GM18867 (cell line): Measurements from ENCODE around the gene NAV2.

Experiments
- ATAC-seq: cut with Tn5 transposase; IDR thresholded peaks from one replicate; pipeline ENCODE4 v1.9.1; 2021; ENCODE audit warnings: mild to moderate bottlenecking, moderate library complexity; ENCODE audit not compliant: unreplicated experiment

The NAV2 gene

DNA sequence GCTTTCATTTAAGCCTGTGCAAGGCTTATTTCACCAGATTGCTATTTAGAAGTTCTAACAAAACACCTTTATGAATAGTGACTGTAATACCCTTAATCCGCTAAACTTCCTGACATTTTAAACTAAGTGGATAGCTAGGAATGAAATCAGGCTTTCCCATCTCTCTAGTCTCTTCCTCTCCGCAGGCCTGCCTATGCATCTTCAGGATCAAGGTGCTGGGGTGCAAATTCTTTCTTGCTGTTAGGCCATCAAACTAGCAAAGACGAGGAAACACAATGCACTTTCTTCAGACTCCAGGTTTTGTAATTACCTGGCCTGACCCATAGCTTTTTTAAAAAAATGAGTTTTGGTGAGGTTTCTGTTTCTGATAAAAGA lies 298.2 kb downstream of the NAV2 start:
- no peak for ATAC-seq

DNA sequence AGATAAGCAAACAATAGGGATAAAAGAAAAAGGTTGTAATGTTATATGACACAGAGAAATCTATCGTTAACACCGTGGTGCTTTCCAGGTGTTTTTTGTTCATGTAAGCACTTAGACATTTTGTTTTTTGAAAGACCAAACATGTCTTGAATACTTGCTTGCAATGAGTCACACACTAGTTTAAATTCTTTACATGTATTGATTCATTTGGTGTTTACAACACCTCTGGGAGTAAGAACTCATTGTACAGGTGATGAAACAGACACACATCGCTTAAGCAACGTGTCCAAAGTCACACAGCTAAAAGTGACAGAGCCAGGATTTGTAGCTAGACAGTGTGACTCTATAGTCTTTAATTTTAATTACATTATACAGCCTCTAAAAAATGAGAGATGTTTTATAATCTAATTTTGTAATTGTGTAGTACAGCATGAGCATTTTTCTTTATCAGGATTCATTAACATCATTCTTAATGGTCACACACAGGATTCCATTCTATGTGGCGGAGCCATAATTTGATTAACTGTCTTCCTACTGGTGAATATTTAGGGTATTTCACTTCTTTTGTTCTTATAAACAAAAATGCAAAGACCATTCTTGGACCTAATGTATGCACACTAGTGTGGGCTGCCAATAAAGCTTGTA lies 298.8 kb downstream of the NAV2 start:
- no peak for ATAC-seq

DNA sequence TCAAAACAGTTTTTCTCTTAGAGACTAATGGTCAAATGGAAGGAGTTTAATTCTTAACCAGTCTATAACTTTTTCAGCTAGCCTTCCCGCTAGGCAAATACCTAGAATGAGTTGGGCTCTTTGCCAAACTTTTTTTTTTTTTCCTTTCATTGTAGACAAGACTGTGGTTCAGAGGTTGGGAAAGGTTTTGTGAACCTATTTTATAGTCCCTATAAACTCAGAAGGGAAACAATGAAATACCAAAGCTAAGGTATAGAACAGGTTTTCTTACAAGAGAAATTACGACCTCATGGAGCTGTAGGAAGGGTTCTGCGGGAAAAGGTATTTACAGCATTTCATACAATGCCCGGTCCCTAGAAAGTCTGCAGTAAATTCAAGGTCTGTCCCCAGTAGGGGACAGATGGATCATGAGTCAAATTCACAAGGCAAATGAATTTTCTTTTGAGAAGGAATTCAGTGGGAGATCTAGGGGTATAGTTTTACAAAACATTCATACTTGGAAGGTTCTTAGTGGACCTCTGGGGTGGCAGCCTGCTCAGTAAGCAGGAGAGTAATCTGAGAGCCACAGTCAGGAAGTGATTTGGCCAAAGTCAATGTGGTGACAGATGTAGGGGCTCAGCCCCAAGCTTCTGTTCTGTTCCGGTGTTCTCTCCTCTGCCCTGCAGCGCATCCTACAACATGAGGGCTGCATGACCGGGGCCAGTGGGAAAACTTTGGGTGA lies 300.9 kb downstream of the NAV2 start:
- ATAC-seq: no peak

DNA sequence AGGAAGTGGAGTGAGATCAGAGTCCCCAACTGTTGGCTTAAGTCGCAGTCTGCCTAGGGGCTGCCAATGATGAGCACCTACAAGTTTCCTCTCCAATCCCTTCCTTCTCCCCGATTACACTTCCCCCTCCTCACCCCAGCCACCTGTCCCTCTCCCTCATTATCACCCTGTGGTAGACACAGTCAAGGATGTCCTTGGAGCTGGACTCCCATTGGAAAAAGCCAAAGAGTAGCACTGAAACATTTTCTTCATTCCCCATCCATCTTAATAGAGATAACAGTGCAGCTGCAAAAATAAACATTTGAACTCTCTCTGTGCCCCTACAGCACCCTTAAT lies 301.4 kb downstream of the NAV2 start:
- no peak for ATAC-seq

DNA sequence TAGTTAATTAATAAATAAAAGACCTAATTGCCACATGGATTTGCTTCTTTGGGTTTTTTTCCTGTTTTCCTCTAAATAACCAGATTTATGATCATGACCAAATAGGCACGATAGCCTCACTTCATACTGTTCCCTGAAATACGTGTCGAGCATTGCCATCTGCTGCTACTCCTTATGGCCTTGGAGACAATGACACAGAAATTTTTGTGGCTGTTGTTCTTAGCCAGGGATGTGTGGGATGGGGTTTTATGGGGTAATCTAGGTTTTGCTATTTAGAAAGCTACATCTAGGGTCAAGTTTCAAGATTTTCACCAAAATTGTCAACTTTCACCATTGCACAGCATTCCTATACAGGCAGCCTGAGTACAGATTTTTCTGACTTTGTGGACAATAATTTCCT lies 302.5 kb downstream of the NAV2 start:
- ATAC-seq: no peak

GRCh38 chr11:20015529-20016427 lies 303.1 kb downstream of the NAV2 start:
- ATAC-seq: no peak

- ATAC-seq: no peak
Observed at GRCh38 chr11:20016526-20016925, 303.9 kb downstream of the NAV2 start.

DNA sequence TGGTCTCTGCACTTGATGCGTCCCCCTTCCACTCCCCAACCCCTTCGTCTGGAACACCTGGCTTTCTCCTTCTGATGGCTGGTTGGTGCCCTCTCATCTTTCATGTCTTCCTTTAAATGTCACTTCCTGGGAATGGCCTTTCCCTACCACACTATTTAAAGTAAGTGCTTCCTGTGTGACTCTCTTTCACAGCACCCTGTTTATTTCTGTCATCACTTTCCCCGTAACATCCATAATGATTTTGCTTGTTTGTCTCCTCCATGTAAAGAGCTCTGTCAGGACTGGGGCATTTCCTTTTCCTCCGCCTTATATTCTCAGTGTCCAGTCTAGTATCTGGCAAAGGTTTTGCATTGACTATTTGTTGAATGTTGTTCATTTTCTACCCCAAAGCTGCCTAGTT lies 304.7 kb downstream of the NAV2 start:
- no peak for ATAC-seq

DNA sequence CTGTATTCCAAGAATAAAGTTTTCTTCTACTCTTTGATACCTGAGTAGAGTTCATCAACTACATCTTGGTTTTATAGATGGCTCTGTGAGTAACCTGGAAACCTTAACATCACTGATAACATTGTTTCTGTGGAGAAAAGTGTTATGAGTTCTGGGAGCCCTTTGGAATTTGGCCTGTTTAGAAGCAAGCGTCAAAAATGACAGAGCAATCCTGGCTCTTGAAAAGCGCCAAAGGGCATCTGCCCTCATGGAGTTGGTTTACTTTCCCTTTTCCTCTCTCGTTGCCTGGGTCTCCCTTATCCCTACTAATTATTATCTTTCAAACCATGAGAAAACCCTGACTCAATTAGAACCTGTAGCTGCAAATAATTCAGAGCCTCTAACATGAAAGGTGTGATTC lies 307.6 kb downstream of the NAV2 start:
- no peak for ATAC-seq

DNA sequence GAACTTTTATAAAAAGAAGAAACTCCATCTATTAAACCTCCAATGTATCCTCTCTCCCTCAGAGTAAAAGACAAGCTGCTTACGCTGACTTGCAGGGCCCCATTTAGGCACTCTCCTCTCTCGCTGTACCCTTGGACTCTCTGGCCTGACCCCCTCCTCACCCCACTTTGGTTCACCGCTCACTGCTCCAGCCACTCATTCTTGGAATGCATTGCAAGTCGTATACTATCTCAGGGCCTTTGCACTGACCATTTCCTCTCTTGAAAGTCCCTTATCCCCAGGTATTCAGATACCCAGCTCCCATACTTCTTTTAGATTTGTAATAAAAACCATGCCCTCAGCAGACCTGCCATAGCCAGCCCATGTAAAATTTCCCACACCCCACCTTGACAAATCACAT lies 308.1 kb downstream of the NAV2 start:
- ATAC-seq: no peak

DNA sequence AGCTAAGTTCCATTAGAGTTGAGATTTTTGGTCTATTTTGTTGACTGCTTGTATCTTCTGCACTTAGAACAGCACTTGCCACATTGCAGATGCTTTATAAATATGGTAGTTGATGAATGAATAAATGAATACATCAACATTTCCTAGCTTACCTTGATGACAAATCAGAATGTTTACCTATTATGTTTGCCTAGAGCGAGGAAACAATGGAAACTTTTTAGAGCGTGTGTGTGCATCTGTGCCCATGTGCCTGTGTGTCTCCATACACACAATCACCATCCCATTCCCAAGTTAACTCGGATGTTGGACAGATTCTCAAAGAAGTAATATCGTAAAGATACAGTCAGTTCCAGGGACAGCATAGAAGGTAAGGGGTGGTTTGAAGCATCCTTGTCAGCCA lies 308.6 kb downstream of the NAV2 start:
- no peak for ATAC-seq

- no peak for ATAC-seq
Observed at GRCh38 chr11:20021771-20022362, 309.2 kb downstream of the NAV2 start.

GRCh38 chr11:20022363-20023081 lies 309.9 kb downstream of the NAV2 start:
- no peak for ATAC-seq

GRCh38 chr11:20023082-20023426 lies 310.4 kb downstream of the NAV2 start:
- ATAC-seq: no peak

DNA sequence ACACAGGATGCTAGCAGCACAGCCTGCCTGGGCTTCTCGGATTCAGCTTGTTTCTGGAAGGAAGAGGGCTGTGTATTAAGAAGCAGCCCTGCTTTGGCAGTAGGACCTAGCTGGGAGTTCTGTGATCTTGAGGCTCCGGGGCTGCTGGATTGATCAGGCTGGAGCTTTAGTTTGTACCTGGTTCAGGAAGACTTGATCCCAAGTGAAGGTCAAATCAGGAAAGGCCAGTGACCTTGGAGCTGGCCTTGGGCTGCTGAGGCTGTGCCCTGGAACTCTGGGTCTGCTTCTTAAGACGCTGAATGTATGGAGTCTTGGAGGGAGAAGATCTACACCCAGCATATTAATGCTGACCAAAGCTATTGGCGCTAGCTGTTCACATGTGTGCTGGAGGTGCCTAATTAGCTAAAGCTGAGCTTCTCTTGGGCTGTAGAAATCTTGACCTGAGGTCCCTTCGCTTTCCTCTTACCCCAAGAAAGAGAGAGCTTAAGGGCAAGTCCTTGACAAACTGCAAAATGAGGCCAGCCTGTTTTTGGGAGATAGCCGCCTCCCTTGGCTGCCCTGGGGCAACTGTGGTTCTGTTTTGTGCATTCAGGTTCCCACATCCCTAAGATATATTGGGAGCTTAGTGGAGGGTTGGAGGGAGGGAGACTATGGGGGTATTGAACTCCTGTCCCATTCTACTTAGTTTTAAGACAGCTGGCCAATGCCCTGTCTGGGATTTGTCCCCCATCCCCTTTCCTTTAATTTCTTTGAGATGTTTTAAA lies 311.7 kb downstream of the NAV2 start:
- no peak for ATAC-seq

- ATAC-seq: no peak
Observed at GRCh38 chr11:20025332-20025840, 312.7 kb downstream of the NAV2 start.

GRCh38 chr11:20026629-20027555 lies 314.3 kb downstream of the NAV2 start:
- ATAC-seq: no peak

GRCh38 chr11:20027556-20028013 lies 314.9 kb downstream of the NAV2 start:
- no peak for ATAC-seq

DNA sequence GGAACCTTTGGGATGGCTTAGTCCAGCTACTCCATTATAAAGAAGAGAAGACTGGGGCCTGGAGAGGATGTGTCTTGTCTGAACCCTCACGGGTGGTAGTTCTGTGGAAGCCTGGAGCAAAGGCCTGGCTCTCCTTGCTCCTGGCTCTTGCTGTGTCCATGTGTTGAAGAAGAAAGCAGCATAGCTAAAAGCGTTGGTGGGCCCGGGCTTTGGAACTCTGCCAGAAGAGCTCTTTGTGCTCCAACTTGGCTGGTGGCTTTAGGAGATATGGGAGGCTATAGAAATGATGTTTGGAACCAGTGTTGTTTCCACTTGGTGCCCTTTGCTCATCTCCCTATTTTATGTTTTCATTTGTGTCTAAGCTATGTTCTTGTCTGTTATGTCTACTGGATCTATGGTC lies 316.6 kb downstream of the NAV2 start:
- ATAC-seq: no peak
